Measurements from ENCODE around the gene TBC1D23. TPM values are rescaled to one million over a fixed set of nuclear protein-coding genes. Genes with fewer than 3 reads are reported as not detected.
A peak's percentile ranks its signal among the peaks of the same experiment; 100 is the strongest.

Gene TBC1D23
- total and polyA plus RNA-seq, 9 of the 15 experiments (the other 6 are each of a cell fraction or from before 2014, with no cell fraction given): 23.4 to 85.8 (median 43.7) TPM

DNA sequence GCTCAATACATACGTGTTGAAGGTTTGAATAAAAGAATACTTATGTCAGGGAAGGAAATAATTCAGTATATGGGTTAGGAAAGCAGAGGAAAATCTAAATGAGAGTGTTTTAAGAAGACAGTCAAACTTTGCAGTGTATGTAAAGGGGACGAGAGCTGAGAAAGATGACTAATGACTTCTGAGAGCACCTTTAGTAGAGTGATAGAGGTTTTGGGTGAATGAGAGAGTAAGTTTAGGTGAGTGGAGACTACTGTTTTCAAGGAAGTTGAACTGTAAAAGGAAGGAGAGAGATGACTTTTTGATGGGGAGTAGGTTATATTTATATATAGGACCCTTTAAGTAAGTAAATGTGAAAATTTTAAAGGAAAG lies 9.4 kb downstream of the TBC1D23 start:
- no TSS peak for BruUV-seq (replicated peaks)
- no peaks in the 10 kb centered on the region for H3K9me3 ChIP-seq (replicated peaks; ENCODE audit: control insufficient read depth, insufficient read depth, low read depth, low read length)
- H3K9me1 ChIP-seq (ENCODE audit: control insufficient read depth, insufficient read depth, low read length): no peaks in the 10 kb centered on the region
- H3K36me3 ChIP-seq (ENCODE audit: control insufficient read depth, insufficient read depth, low read length): peaks cover 5% of the 10 kb centered on the region; the same call in 1 of the 3 replicates
- peak in 1 of 4 experiments; percentile 18 for DNase-seq (ENCODE audit: extremely low read depth in 1 of 4, low spot score in 3 of 4)
- ChIA-PET POLR2A (interaction anchor here (1.0 to 3.1 kb wide), 2 partner anchors 10 to 131 kb away, joined by 4 to 20 read pairs; partner anchors contain the start of genes LNP1, TBC1D23 and TOMM70), CTCF (ENCODE audit: low intra/inter-chr PET ratio) (no interaction called here)
- peak; percentile 34; the same call in 1 of the 2 replicates for TF ChIP-seq C11orf30 (IDR thresholded peaks at IDR 0.05; ENCODE audit: low read depth)
- no peak for TF ChIP-seq PCBP1 (IDR thresholded peaks at IDR 0.05; ENCODE audit: low read depth, low read length, poor library complexity, severe bottlenecking)
- TF ChIP-seq, protein P1, sequence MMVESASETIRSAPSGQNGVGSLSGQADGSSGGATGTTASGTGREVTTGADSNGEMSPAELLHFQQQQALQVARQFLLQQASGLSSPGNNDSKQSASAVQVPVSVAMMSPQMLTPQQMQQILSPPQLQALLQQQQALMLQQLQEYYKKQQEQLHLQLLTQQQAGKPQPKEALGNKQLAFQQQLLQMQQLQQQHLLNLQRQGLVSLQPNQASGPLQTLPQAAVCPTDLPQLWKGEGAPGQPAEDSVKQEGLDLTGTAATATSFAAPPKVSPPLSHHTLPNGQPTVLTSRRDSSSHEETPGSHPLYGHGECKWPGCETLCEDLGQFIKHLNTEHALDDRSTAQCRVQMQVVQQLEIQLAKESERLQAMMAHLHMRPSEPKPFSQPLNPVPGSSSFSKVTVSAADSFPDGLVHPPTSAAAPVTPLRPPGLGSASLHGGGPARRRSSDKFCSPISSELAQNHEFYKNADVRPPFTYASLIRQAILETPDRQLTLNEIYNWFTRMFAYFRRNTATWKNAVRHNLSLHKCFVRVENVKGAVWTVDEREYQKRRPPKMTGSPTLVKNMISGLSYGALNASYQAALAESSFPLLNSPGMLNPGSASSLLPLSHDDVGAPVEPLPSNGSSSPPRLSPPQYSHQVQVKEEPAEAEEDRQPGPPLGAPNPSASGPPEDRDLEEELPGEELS (CRISPR knock-in tag; IDR thresholded peaks at IDR 0.05; ENCODE audit: borderline replicate concordance): no peak
- TF ChIP-seq ZNF316 (IDR thresholded peaks at IDR 0.05): peak; percentile 45; the same call in 1 of the 2 replicates
- no peak for TF ChIP-seq HIVEP1 (CRISPR knock-in tag; IDR thresholded peaks at IDR 0.05)
- H2AFZ ChIP-seq (ENCODE audit: low read depth, low read length): no peak overlapping the region
- H3K9ac ChIP-seq (ENCODE audit: insufficient read depth in 1 of 2, low read depth in 2 of 2, low read length in 2 of 2): no peak overlapping the region
- H3K4me1 ChIP-seq (replicated peaks in 1 of 2; ENCODE audit: control insufficient read depth in 2 of 2, insufficient read depth in 2 of 2, low read length in 2 of 2): peaks cover 0 to 35% of the 10 kb centered on the region in 2 experiments; a peak in 3 of 5 replicates
- 8% methylated on average over 2 of the region's 2 CpGs for WGBS (ENCODE audit: insufficient coverage, low coverage, missing lambda C conversion rate)
- no peaks in the 10 kb centered on the region for H3K27me3 ChIP-seq (ENCODE audit: control insufficient read depth in 2 of 2, insufficient read depth in 2 of 2, low read length in 2 of 2)
- no peak overlapping the region for H3K4me3 ChIP-seq
- peaks cover 93% of the 10 kb centered on the region for H3K79me2 ChIP-seq (ENCODE audit: control insufficient read depth, insufficient read depth, low read length)
- peak overlapping the region; percentile 3; the same call in 1 of the 2 replicates for H3K4me2 ChIP-seq (ENCODE audit: insufficient read depth, low read length)
- peak; percentile 74 for ATAC-seq
- no peak for FAIRE-seq
- H4K20me1 ChIP-seq (replicated peaks; ENCODE audit: control insufficient read depth, insufficient read depth, low read length): peaks cover 32% of the 10 kb centered on the region
- H3K27ac ChIP-seq (ENCODE audit: extremely low read depth, low read depth, low read length): no peak overlapping the region
- intact Hi-C loops (cut with micrococcal nuclease): no loop called here
- in situ Hi-C loops (cut with MboI): no loop called here

Data from K562 (cell line).